GM12878 (cell line): ENCODE measurements around the gene MRRF. TPM values are rescaled to one million over a fixed set of nuclear protein-coding genes. Genes with fewer than 3 reads are reported as not detected.
A peak's percentile ranks its signal among the peaks of the same experiment; 100 is the strongest.

ENCODE experiments used
- ATAC-seq: fragments of 200-7000 bp; cut with Tn5 transposase; 3 replicates; pipeline ENCODE4 v1.9.1; 2020; ENCODE audit warnings: mild to moderate bottlenecking, moderate library complexity
- BruUV-seq: library from RNA; stranded (reverse); fragments of 400-500 nt; replicated peaks from 2 replicates; lab custom pipeline; 2021; lab: Mats Ljungman, UMichigan
- CTCF ChIA-PET: fragments of 300-600 bp; sonication (Branson Sonifier 250); formaldehyde crosslinking; extraction: SDS; loops from one replicate; lab custom pipeline; 2021; ENCODE audit warnings: inconsistent platforms; lab: Yijun Ruan, JAX
- POLR2A ChIA-PET: fragments of 350-600 bp; formaldehyde crosslinking; extraction: SDS; loops from one replicate; lab custom pipeline; 2021; ENCODE audit warnings: inconsistent platforms; lab: Charles Lee
- RAD21 ChIA-PET: fragments of 300-600 bp; sonication (Branson Sonifier 250); formaldehyde crosslinking; loops from one replicate; lab custom pipeline; 2023; ENCODE audit warnings: antibody characterized with exemption; ENCODE audit not compliant: unreplicated experiment; lab: Charles Lee
- SMC1A ChIA-PET: fragments of 300-600 bp; sonication (Branson Sonifier 250); formaldehyde crosslinking; loops from one replicate; lab custom pipeline; 2023; ENCODE audit not compliant: unreplicated experiment, uncharacterized antibody; lab: Charles Lee
- DNase-seq: peaks from one replicate; pipeline ENCODE4 v3.0.0-alpha.2; 2011; ENCODE audit warnings: low read depth, low spot score
- FAIRE-seq: peaks from 3 replicates; lab custom pipeline; 2011; peaks lifted over from hg19 to GRCh38; lab: Jason Lieb, UNC
- H2AFZ ChIP-seq: 2 replicates; pipeline ENCODE4 v1.6.0; 2011; ENCODE audit warnings: low read depth, low read length, control low read depth; ENCODE audit not compliant: control insufficient read depth
- H3K27ac ChIP-seq: 2 replicates; pipeline ENCODE4 v1.5.1; 2011; ENCODE audit warnings: control low read depth; ENCODE audit not compliant: control insufficient read depth, insufficient read depth
- H3K27me3 ChIP-seq, 2 experiments: replicated peaks in 1 of 2; 2 replicates each; pipeline versions ENCODE4 v1.6.0 to v1.6.1; 2011; ENCODE audit warnings: low read length in 1 of 2; ENCODE audit not compliant: control insufficient read depth in 2 of 2, insufficient read depth in 2 of 2
- H3K36me3 ChIP-seq, 2 experiments: 2 replicates each; pipeline ENCODE4 v1.5.1; 2011; ENCODE audit warnings: low read length in 1 of 2; ENCODE audit not compliant: control insufficient read depth in 2 of 2, insufficient read depth in 2 of 2
- H3K4me1 ChIP-seq: 2 replicates; pipeline ENCODE4 v1.6.1; 2011; ENCODE audit warnings: mild to moderate bottlenecking, low read length, moderate library complexity, mixed read lengths; ENCODE audit not compliant: control insufficient read depth, insufficient read depth
- H3K4me2 ChIP-seq: 2 replicates; pipeline ENCODE4 v1.6.0; 2011; ENCODE audit warnings: control low read depth; ENCODE audit not compliant: control insufficient read depth, insufficient read depth
- H3K4me3 ChIP-seq: fragments of 200-600 bp; sonication (generic); 2 replicates; pipeline ENCODE4 v1.5.1; 2016
- H3K79me2 ChIP-seq: 2 replicates; pipeline ENCODE4 v1.6.0; 2011; ENCODE audit warnings: low read length; ENCODE audit not compliant: control insufficient read depth, insufficient read depth
- H3K9ac ChIP-seq: 2 replicates; pipeline ENCODE4 v1.8.0; 2011; ENCODE audit warnings: low read length, control low read depth, mixed read lengths; ENCODE audit not compliant: control insufficient read depth, insufficient read depth
- H3K9me3 ChIP-seq: replicated peaks from 3 replicates; pipeline ENCODE4 v1.5.1; 2011; ENCODE audit warnings: mild to moderate bottlenecking, low read length; ENCODE audit not compliant: control insufficient read depth, insufficient read depth
- H4K20me1 ChIP-seq: 2 replicates; pipeline ENCODE4 v1.6.0; 2011; ENCODE audit not compliant: control insufficient read depth, insufficient read depth
- BRCA1 ChIP-seq: IDR thresholded peaks from 2 replicates; pipeline ENCODE4 v1.6.1; 2011; ENCODE audit warnings: low read depth, low read length, improper control_type of control experiment
- CREB1 ChIP-seq: IDR thresholded peaks from 2 replicates; pipeline ENCODE4 v1.6.1; 2012; ENCODE audit warnings: low read depth, mild to moderate bottlenecking, inconsistent platforms
- DPF2 ChIP-seq: fragments of 450-650 bp; IDR thresholded peaks from 2 replicates; pipeline ENCODE4 v1.6.1; 2017; ENCODE audit warnings: mild to moderate bottlenecking
- ELK1 ChIP-seq: IDR thresholded peaks from 2 replicates; pipeline ENCODE4 v1.6.1; 2012; ENCODE audit warnings: low read depth, low read length, improper control_type of control experiment
- EZH2 ChIP-seq: IDR thresholded peaks from 2 replicates; pipeline ENCODE4 v1.6.1; 2012; ENCODE audit warnings: low read depth, mild to moderate bottlenecking, control low read depth, inconsistent platforms, low read length, borderline replicate concordance; ENCODE audit not compliant: control insufficient read depth
- GATAD2B ChIP-seq: fragments of 450-650 bp; conservative IDR thresholded peaks from 2 replicates; pipeline ENCODE4 v1.6.1; 2017; ENCODE audit warnings: low read depth, mild to moderate bottlenecking, moderate library complexity
- JUNB ChIP-seq: IDR thresholded peaks from 2 replicates; pipeline ENCODE4 v1.6.1; 2016; ENCODE audit warnings: antibody characterized with exemption, mild to moderate bottlenecking
- MTA3 ChIP-seq: IDR thresholded peaks from 2 replicates; pipeline ENCODE4 v1.6.1; 2012; ENCODE audit warnings: low read length, inconsistent platforms, borderline replicate concordance
- NR2C1 ChIP-seq: fragments of 450-650 bp; IDR thresholded peaks from 2 replicates; pipeline ENCODE4 v1.6.1; 2017; ENCODE audit warnings: antibody characterized with exemption, mild to moderate bottlenecking, moderate library complexity
- POLR2AphosphoS2 ChIP-seq: IDR thresholded peaks from 2 replicates; pipeline ENCODE4 v1.6.1; 2011; ENCODE audit warnings: low read depth, mild to moderate bottlenecking, low read length, improper control_type of control experiment, moderate library complexity
- RB1 ChIP-seq: fragments of 450-650 bp; formaldehyde crosslinking; IDR thresholded peaks from 2 replicates; pipeline ENCODE4 v1.6.1; 2017; ENCODE audit warnings: mild to moderate bottlenecking, borderline replicate concordance
- RELA ChIP-seq: fragments of 450-650 bp; IDR thresholded peaks from 2 replicates; pipeline ENCODE4 v1.8.0; 2014; ENCODE audit warnings: borderline replicate concordance; ENCODE audit not compliant: partially characterized antibody
- SMAD1 ChIP-seq: fragments of 450-650 bp; IDR thresholded peaks from 2 replicates; pipeline ENCODE4 v1.6.1; 2018; ENCODE audit warnings: mild to moderate bottlenecking, low read depth; ENCODE audit not compliant: partially characterized antibody
- SMARCA5 ChIP-seq: fragments of 450-650 bp; IDR thresholded peaks from 2 replicates; pipeline ENCODE4 v1.6.1; 2017; ENCODE audit warnings: mild to moderate bottlenecking
- SPI1 ChIP-seq: IDR thresholded peaks from 2 replicates; pipeline ENCODE4 v1.6.1; 2011; ENCODE audit warnings: low read depth, mild to moderate bottlenecking, low read length, moderate library complexity, borderline replicate concordance; ENCODE audit not compliant: insufficient read depth
- SREBF1 ChIP-seq: IDR thresholded peaks from 2 replicates; pipeline ENCODE4 v1.6.1; 2012; ENCODE audit warnings: mild to moderate bottlenecking, low read length
- WGBS: methylation state at CpG from one replicate; pipeline ENCODE4 v1.1.6; 2016; ENCODE audit warnings: low lambda C conversion rate; ENCODE audit not compliant: insufficient replicate concordance, insufficient coverage; ENCODE audit errors: missing lambda C conversion rate; 5-methylcytosine and 5-hydroxymethylcytosine counted together
- in situ Hi-C: fragments of 300-500 bp; cut with MboI; formaldehyde crosslinking; loops from 9 replicates; pipeline ENCODE4 v1.14.3; 2018; ENCODE audit warnings: mixed read lengths
- intact Hi-C: fragments of 100-400 bp; cut with micrococcal nuclease; formaldehyde crosslinking; loops from one replicate; pipeline ENCODE4 v1.14.2; 2022; ENCODE audit not compliant: unreplicated experiment
- polyA plus RNA-seq, 11 experiments: library from polyadenylated mRNA; depleted of rRNA in 4 of 11; unstranded in 6 of 11; stranded (reverse) in 5 of 11; fragments of >200 nt; fragmentation: Nextera tagmentation in 4 of 11; fragmentation: Illumina TruSeq in 1 of 11; extraction: Ambion mirVana in 4 of 11; extraction: Trizol in 1 of 11; gene quantifications; 1 replicate in 1 of 11; 2 replicates in 10 of 11; pipeline versions ENCODE4 v1.2.1 to v1.2.3, GENCODE V29; 2011 to 2016; ENCODE audit warnings: inconsistent platforms in 2 of 11, missing spikeins in 2 of 11, low read depth in 1 of 11
- total RNA-seq, 4 experiments: library from RNA; depleted of rRNA in 3 of 4; stranded (reverse); fragments of >200 nt in 3 of 4; fragmentation: Illumina TruSeq in 1 of 4; extraction: Trizol in 1 of 4; gene quantifications; 2 replicates each; pipeline versions ENCODE4 v1.2.1 to v1.2.3, GENCODE V29; 2013 to 2021
- TF ChIP-seq, protein P1 (sequence below): fragments of 450-650 bp; IDR thresholded peaks from 2 replicates; pipeline ENCODE4 v1.6.1; 2016; ENCODE audit warnings: mild to moderate bottlenecking, moderate library complexity, borderline replicate concordance
- TF ChIP-seq, protein P2 (sequence below): IDR thresholded peaks from 2 replicates; pipeline ENCODE4 v1.6.1; 2012; ENCODE audit warnings: low read depth, low read length, improper control_type of control experiment

Gene MRRF
- total and polyA plus RNA-seq, 10 of the 15 experiments (the other 5 are each of a cell fraction or from before 2014, with no cell fraction given), result 64.8 to 112 (median 76.4) TPM

- TF ChIP-seq, protein P1, sequence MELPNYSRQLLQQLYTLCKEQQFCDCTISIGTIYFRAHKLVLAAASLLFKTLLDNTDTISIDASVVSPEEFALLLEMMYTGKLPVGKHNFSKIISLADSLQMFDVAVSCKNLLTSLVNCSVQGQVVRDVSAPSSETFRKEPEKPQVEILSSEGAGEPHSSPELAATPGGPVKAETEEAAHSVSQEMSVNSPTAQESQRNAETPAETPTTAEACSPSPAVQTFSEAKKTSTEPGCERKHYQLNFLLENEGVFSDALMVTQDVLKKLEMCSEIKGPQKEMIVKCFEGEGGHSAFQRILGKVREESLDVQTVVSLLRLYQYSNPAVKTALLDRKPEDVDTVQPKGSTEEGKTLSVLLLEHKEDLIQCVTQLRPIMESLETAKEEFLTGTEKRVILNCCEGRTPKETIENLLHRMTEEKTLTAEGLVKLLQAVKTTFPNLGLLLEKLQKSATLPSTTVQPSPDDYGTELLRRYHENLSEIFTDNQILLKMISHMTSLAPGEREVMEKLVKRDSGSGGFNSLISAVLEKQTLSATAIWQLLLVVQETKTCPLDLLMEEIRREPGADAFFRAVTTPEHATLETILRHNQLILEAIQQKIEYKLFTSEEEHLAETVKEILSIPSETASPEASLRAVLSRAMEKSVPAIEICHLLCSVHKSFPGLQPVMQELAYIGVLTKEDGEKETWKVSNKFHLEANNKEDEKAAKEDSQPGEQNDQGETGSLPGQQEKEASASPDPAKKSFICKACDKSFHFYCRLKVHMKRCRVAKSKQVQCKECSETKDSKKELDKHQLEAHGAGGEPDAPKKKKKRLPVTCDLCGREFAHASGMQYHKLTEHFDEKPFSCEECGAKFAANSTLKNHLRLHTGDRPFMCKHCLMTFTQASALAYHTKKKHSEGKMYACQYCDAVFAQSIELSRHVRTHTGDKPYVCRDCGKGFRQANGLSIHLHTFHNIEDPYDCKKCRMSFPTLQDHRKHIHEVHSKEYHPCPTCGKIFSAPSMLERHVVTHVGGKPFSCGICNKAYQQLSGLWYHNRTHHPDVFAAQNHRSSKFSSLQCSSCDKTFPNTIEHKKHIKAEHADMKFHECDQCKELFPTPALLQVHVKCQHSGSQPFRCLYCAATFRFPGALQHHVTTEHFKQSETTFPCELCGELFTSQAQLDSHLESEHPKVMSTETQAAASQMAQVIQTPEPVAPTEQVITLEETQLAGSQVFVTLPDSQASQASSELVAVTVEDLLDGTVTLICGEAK, result no peak
- no peak for TF ChIP-seq CREB1
- TF ChIP-seq MTA3, result no peak
These were observed 3.2 kb upstream of the MRRF start (continued) for GRCh38 chr9:122261469-122261881.

DNA sequence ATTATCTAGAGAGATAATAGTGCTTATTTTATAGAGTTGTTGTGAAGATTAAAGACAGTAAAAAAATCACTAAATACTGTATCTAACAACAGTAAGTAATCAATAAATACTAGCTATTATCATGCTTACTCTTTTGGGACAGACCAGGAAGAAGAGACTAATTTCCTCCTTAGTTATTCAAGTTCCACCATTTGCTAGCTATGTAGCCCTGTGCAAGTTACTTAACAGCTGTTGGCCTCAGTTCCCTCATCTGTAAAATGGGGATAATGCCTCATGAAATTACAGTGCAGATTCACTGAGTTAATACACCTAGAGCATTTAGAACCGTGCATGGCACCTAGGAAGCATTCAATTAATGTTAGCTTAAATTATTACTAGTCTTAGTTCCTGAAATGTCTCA, 2.6 kb upstream of the MRRF start:
- H4K20me1 ChIP-seq, result no peaks in the 10 kb centered on the region
- no peak overlapping the region for H3K9ac ChIP-seq
- no peak overlapping the region for H3K27ac ChIP-seq
- DNase-seq (no peak), FAIRE-seq (no peak), ATAC-seq (no peak)
- no peaks in the 10 kb centered on the region for H3K27me3 ChIP-seq
- WGBS, result 57% methylated on average over 1 of the region's 1 CpG
- no peak overlapping the region for H2AFZ ChIP-seq
- peak overlapping the region; percentile 54 for H3K4me2 ChIP-seq
- no TSS peak for BruUV-seq
- in situ Hi-C loops, result no loop called here
- H3K36me3 ChIP-seq, result peaks cover 0 to 12% of the 10 kb centered on the region in 2 experiments; a peak in 2 of 4 replicates
- H3K4me3 ChIP-seq, result no peak overlapping the region
- SMC1A ChIA-PET, result interaction anchor here (1.1 kb wide), 1 partner anchor 9 kb away, joined by 3 read pairs; no protein-coding TSS in a partner anchor
- POLR2A ChIA-PET, result no interaction called here
- peaks cover 51% of the 10 kb centered on the region for H3K79me2 ChIP-seq
- CTCF ChIA-PET, result interaction anchor here (0.9 kb wide), 1 partner anchor 163 kb away, joined by 5 read pairs; no protein-coding TSS in a partner anchor
- intact Hi-C loops, result no loop called here
- RAD21 ChIA-PET, result interaction anchor here (0.8 kb wide), 1 partner anchor 163 kb away, joined by 3 read pairs; no protein-coding TSS in a partner anchor
- no peaks in the 10 kb centered on the region for H3K4me1 ChIP-seq
- no peaks in the 10 kb centered on the region for H3K9me3 ChIP-seq
- TF ChIP-seq BRCA1, result no peak
- TF ChIP-seq SREBF1, result no peak
- TF ChIP-seq ELK1, result no peak
- TF ChIP-seq JUNB, result no peak
- no peak for TF ChIP-seq RELA
- TF ChIP-seq DPF2, result no peak
- TF ChIP-seq EZH2, result no peak
- TF ChIP-seq GATAD2B, result no peak
- no peak for TF ChIP-seq RB1
- TF ChIP-seq, protein P2, sequence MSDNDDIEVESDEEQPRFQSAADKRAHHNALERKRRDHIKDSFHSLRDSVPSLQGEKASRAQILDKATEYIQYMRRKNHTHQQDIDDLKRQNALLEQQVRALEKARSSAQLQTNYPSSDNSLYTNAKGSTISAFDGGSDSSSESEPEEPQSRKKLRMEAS, result no peak
- TF ChIP-seq SMAD1, result no peak
- TF ChIP-seq SPI1, result no peak
- TF ChIP-seq SMARCA5, result no peak
- no peak for TF ChIP-seq NR2C1
- TF ChIP-seq POLR2AphosphoS2, result no peak
